Measurements from ENCODE around the gene ATF3. TPM values are rescaled to one million over a fixed set of nuclear protein-coding genes. Genes with fewer than 3 reads are reported as not detected.

The ATF3 gene
- total RNA-seq, 2 experiments from 2014 or later, result 35.4 to 41.3 TPM

GRCh38 chr1:212623603-212624002, 15.0 kb downstream of the ATF3 start:
- ATAC-seq (no peak), DNase-seq (no peak)
- Mint-ChIP-seq H3K4me1 (ENCODE audit: low read depth) (peaks cover 22% of the 10 kb centered on the region), H3K27me3 (no peaks in the 10 kb centered on the region), H3K4me3 (no peak overlapping the region), H3K36me3 (ENCODE audit: low read depth) (peaks cover 37% of the 10 kb centered on the region), H3K27ac (no peak overlapping the region), H3K9me3 (no peaks in the 10 kb centered on the region)
- POLR2A ChIA-PET, result interaction anchor here (1.1 kb wide), 1 partner anchor 15 kb away, joined by 3 read pairs; the partner anchor contains the start of gene ATF3
- intact Hi-C loops (cut with micrococcal nuclease), result no loop called here
- CTCF ChIA-PET, result interaction anchor here (0.8 to 1.3 kb wide), 3 partner anchors 10 to 168 kb away, joined by 3 to 4 read pairs (median 3); no protein-coding TSS in a partner anchor
- TF ChIP-seq CTCF (IDR thresholded peaks at IDR 0.05), result no peak

GRCh38 chr1:212624976-212625501, 16.5 kb downstream of the ATF3 start:
- Mint-ChIP-seq H3K4me3 (no peak overlapping the region), H3K27ac (no peak overlapping the region), H3K9me3 (no peaks in the 10 kb centered on the region), H3K27me3 (no peaks in the 10 kb centered on the region), H3K4me1 (ENCODE audit: low read depth) (peaks cover 20% of the 10 kb centered on the region), H3K36me3 (ENCODE audit: low read depth) (peaks cover 22% of the 10 kb centered on the region)
- intact Hi-C loops (cut with micrococcal nuclease), result no loop called here
- CTCF ChIA-PET, result no interaction called here
- ATAC-seq (no peak), DNase-seq (no peak)
- POLR2A ChIA-PET, result no interaction called here
- no peak for TF ChIP-seq CTCF (IDR thresholded peaks at IDR 0.05)

GRCh38 chr1:212625781-212626450, 17.4 kb downstream of the ATF3 start:
- TF ChIP-seq CTCF (IDR thresholded peaks at IDR 0.05), result no peak
- intact Hi-C loops (cut with micrococcal nuclease), result no loop called here
- CTCF ChIA-PET, result no interaction called here
- Mint-ChIP-seq H3K4me1 (ENCODE audit: low read depth) (peaks cover 14% of the 10 kb centered on the region), H3K4me3 (no peak overlapping the region), H3K27ac (no peak overlapping the region), H3K27me3 (no peaks in the 10 kb centered on the region), H3K36me3 (ENCODE audit: low read depth) (peaks cover 14% of the 10 kb centered on the region), H3K9me3 (no peaks in the 10 kb centered on the region)
- POLR2A ChIA-PET, result no interaction called here
- DNase-seq (no peak), ATAC-seq (no peak)

- DNase-seq, result no peak
- Mint-ChIP-seq H3K36me3 (ENCODE audit: low read depth) (no peaks in the 10 kb centered on the region), H3K4me1 (ENCODE audit: low read depth) (no peaks in the 10 kb centered on the region), H3K4me3 (no peak overlapping the region), H3K27me3 (peaks cover 4% of the 10 kb centered on the region), H3K27ac (no peak overlapping the region), H3K9me3 (no peaks in the 10 kb centered on the region)
- intact Hi-C loops (cut with micrococcal nuclease), result no loop called here
- ATAC-seq, result no peak
- TF ChIP-seq CTCF (IDR thresholded peaks at IDR 0.05), result no peak
- ChIA-PET POLR2A (interaction anchor here (0.9 to 1.0 kb wide), 2 partner anchors 16 to 19 kb away, joined by 3 to 4 read pairs; partner anchors contain the start of gene ATF3), CTCF (interaction anchor here (2.6 kb wide), 1 partner anchor 16 kb away, joined by 8 read pairs; no protein-coding TSS in a partner anchor)
Measured at GRCh38 chr1:212628046-212628445, 19.5 kb downstream of the ATF3 start.

GRCh38 chr1:212628813-212629415, 20.4 kb downstream of the ATF3 start:
- Mint-ChIP-seq H3K4me1 (ENCODE audit: low read depth) (no peaks in the 10 kb centered on the region), H3K9me3 (no peaks in the 10 kb centered on the region), H3K4me3 (no peak overlapping the region), H3K36me3 (ENCODE audit: low read depth) (no peaks in the 10 kb centered on the region), H3K27me3 (peaks cover 4% of the 10 kb centered on the region), H3K27ac (no peak overlapping the region)
- intact Hi-C loops (cut with micrococcal nuclease), result no loop called here
- DNase-seq (no peak), ATAC-seq (no peak)
- ChIA-PET CTCF (interaction anchor here (0.8 to 2.8 kb wide), 7 partner anchors 10 to 152 kb away, joined by 3 to 16 read pairs (median 8); no protein-coding TSS in a partner anchor), POLR2A (interaction anchor here (0.8 to 1.0 kb wide), 2 partner anchors 20 to 157 kb away, joined by 3 read pairs; partner anchors contain the start of gene ATF3)
- TF ChIP-seq CTCF (IDR thresholded peaks at IDR 0.05), result no peak

Measured in activated CD8-positive, alpha-beta T cell treated with anti-CD3 and anti-CD28 coated beads for 36 hours (primary cell).